GM23338 (cell line): ENCODE data around the gene MYO5A. TPM values are rescaled to one million over a fixed set of nuclear protein-coding genes. Genes with fewer than 3 reads are reported as not detected.

Source experiments
- POLR2AphosphoS5 ChIP-seq: IDR thresholded peaks from 2 replicates; pipeline ENCODE4 v1.6.1; 2016; ENCODE audit warnings: antibody characterized with exemption, low read depth
- ZNF114 ChIP-seq: fragments of 250-450 bp; sonication (Bioruptor Pico); IDR thresholded peaks from 2 replicates; pipeline ENCODE4 v1.5.0; 2020; ENCODE audit warnings: mild to moderate bottlenecking, moderate library complexity
- ZNF331 ChIP-seq: fragments of 250-450 bp; sonication (Bioruptor Pico); IDR thresholded peaks from 2 replicates; pipeline ENCODE4 v1.5.0; 2020; ENCODE audit warnings: low read depth, mild to moderate bottlenecking, moderate library complexity
- polyA plus RNA-seq: library from polyadenylated mRNA; unstranded; fragments of >200 nt; fragmentation: Nextera tagmentation; extraction: Ambion mirVana; gene quantifications from 2 replicates; pipeline ENCODE4 v1.2.1, GENCODE V29; 2016
- total RNA-seq: library from RNA; depleted of rRNA; stranded (reverse); fragments of >200 nt; shearing (Covaris generic); gene quantifications from 2 replicates; pipeline ENCODE4 v1.2.3, GENCODE V29; 2014
- TF ChIP-seq, protein P1 (sequence below): fragments of 250-450 bp; sonication (Bioruptor Pico); IDR thresholded peaks from 2 replicates; pipeline ENCODE4 v1.5.0; 2020; ENCODE audit warnings: mild to moderate bottlenecking, moderate library complexity
- TF ChIP-seq, protein P2 (sequence below): IDR thresholded peaks from one replicate; pipeline ENCODE4 v1.6.1; 2018; ENCODE audit warnings: antibody characterized with exemption; ENCODE audit not compliant: unreplicated experiment
- TF ChIP-seq, protein P3 (sequence below): IDR thresholded peaks from 2 replicates; pipeline ENCODE4 v1.6.1; 2016; ENCODE audit warnings: antibody characterized with exemption
- TF ChIP-seq, protein P4 (sequence below), 2 experiments: fragments of 200-600 bp in 1 of 2; sonication (generic) in 1 of 2; conservative IDR thresholded peaks; 2 replicates each; pipeline versions ENCODE4 v1.5.1 to v1.6.1; 2016 to 2017; ENCODE audit warnings: antibody characterized with exemption in 2 of 2, low read depth in 2 of 2, mild to moderate bottlenecking in 2 of 2, moderate library complexity in 1 of 2

The MYO5A gene
- total and polyA plus RNA-seq, 2 experiments from 2014 or later = 5.7 to 31.8 TPM

DNA sequence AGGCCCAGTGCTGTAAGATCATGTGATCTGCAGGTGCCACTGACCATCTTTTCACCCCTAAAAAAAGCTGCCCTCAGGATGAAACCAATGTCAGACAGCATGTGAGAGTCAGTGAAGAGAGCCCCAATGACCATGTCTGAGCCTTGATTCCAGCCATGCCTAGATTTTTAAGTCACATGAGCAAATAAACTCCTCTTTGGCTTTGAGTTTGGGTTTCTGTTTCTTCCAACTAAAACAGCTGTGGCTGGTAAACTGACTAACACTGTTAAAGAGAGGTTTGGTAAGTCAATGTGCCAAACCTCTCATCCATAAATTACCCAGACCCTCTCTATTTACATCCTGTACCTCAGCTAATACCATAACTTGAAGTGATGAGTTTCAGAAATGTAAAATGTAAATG is 8.3 kb downstream of the MYO5A start (continued):
- TF ChIP-seq, protein P1, sequence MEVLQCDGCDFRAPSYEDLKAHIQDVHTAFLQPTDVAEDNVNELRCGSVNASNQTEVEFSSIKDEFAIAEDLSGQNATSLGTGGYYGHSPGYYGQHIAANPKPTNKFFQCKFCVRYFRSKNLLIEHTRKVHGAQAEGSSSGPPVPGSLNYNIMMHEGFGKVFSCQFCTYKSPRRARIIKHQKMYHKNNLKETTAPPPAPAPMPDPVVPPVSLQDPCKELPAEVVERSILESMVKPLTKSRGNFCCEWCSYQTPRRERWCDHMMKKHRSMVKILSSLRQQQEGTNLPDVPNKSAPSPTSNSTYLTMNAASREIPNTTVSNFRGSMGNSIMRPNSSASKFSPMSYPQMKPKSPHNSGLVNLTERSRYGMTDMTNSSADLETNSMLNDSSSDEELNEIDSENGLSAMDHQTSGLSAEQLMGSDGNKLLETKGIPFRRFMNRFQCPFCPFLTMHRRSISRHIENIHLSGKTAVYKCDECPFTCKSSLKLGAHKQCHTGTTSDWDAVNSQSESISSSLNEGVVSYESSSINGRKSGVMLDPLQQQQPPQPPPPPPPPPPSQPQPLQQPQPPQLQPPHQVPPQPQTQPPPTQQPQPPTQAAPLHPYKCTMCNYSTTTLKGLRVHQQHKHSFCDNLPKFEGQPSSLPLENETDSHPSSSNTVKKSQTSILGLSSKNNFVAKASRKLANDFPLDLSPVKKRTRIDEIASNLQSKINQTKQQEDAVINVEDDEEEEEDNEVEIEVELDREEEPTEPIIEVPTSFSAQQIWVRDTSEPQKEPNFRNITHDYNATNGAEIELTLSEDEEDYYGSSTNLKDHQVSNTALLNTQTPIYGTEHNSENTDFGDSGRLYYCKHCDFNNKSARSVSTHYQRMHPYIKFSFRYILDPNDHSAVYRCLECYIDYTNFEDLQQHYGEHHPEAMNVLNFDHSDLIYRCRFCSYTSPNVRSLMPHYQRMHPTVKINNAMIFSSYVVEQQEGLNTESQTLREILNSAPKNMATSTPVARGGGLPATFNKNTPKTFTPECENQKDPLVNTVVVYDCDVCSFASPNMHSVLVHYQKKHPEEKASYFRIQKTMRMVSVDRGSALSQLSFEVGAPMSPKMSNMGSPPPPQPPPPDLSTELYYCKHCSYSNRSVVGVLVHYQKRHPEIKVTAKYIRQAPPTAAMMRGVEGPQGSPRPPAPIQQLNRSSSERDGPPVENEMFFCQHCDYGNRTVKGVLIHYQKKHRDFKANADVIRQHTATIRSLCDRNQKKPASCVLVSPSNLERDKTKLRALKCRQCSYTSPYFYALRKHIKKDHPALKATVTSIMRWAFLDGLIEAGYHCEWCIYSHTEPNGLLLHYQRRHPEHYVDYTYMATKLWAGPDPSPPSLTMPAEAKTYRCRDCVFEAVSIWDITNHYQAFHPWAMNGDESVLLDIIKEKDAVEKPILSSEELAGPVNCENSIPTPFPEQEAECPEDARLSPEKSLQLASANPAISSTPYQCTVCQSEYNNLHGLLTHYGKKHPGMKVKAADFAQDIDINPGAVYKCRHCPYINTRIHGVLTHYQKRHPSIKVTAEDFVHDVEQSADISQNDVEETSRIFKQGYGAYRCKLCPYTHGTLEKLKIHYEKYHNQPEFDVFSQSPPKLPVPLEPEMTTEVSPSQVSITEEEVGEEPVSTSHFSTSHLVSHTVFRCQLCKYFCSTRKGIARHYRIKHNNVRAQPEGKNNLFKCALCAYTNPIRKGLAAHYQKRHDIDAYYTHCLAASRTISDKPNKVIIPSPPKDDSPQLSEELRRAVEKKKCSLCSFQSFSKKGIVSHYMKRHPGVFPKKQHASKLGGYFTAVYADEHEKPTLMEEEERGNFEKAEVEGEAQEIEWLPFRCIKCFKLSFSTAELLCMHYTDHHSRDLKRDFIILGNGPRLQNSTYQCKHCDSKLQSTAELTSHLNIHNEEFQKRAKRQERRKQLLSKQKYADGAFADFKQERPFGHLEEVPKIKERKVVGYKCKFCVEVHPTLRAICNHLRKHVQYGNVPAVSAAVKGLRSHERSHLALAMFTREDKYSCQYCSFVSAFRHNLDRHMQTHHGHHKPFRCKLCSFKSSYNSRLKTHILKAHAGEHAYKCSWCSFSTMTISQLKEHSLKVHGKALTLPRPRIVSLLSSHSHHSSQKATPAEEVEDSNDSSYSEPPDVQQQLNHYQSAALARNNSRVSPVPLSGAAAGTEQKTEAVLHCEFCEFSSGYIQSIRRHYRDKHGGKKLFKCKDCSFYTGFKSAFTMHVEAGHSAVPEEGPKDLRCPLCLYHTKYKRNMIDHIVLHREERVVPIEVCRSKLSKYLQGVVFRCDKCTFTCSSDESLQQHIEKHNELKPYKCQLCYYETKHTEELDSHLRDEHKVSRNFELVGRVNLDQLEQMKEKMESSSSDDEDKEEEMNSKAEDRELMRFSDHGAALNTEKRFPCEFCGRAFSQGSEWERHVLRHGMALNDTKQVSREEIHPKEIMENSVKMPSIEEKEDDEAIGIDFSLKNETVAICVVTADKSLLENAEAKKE (CRISPR knock-in tag) = no peak
- TF ChIP-seq, protein P2, sequence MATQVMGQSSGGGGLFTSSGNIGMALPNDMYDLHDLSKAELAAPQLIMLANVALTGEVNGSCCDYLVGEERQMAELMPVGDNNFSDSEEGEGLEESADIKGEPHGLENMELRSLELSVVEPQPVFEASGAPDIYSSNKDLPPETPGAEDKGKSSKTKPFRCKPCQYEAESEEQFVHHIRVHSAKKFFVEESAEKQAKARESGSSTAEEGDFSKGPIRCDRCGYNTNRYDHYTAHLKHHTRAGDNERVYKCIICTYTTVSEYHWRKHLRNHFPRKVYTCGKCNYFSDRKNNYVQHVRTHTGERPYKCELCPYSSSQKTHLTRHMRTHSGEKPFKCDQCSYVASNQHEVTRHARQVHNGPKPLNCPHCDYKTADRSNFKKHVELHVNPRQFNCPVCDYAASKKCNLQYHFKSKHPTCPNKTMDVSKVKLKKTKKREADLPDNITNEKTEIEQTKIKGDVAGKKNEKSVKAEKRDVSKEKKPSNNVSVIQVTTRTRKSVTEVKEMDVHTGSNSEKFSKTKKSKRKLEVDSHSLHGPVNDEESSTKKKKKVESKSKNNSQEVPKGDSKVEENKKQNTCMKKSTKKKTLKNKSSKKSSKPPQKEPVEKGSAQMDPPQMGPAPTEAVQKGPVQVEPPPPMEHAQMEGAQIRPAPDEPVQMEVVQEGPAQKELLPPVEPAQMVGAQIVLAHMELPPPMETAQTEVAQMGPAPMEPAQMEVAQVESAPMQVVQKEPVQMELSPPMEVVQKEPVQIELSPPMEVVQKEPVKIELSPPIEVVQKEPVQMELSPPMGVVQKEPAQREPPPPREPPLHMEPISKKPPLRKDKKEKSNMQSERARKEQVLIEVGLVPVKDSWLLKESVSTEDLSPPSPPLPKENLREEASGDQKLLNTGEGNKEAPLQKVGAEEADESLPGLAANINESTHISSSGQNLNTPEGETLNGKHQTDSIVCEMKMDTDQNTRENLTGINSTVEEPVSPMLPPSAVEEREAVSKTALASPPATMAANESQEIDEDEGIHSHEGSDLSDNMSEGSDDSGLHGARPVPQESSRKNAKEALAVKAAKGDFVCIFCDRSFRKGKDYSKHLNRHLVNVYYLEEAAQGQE = no peak
- TF ChIP-seq, protein P3, sequence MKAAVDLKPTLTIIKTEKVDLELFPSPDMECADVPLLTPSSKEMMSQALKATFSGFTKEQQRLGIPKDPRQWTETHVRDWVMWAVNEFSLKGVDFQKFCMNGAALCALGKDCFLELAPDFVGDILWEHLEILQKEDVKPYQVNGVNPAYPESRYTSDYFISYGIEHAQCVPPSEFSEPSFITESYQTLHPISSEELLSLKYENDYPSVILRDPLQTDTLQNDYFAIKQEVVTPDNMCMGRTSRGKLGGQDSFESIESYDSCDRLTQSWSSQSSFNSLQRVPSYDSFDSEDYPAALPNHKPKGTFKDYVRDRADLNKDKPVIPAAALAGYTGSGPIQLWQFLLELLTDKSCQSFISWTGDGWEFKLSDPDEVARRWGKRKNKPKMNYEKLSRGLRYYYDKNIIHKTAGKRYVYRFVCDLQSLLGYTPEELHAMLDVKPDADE = no peak
- no peak for TF ChIP-seq ZNF114
- TF ChIP-seq POLR2AphosphoS5 = no peak
- TF ChIP-seq, protein P4, sequence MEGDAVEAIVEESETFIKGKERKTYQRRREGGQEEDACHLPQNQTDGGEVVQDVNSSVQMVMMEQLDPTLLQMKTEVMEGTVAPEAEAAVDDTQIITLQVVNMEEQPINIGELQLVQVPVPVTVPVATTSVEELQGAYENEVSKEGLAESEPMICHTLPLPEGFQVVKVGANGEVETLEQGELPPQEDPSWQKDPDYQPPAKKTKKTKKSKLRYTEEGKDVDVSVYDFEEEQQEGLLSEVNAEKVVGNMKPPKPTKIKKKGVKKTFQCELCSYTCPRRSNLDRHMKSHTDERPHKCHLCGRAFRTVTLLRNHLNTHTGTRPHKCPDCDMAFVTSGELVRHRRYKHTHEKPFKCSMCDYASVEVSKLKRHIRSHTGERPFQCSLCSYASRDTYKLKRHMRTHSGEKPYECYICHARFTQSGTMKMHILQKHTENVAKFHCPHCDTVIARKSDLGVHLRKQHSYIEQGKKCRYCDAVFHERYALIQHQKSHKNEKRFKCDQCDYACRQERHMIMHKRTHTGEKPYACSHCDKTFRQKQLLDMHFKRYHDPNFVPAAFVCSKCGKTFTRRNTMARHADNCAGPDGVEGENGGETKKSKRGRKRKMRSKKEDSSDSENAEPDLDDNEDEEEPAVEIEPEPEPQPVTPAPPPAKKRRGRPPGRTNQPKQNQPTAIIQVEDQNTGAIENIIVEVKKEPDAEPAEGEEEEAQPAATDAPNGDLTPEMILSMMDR (conservative IDR thresholded peaks at IDR 0.05; ENCODE audit: low read depth in 2 of 2) = no peak
- no peak for TF ChIP-seq ZNF331 (CRISPR knock-in tag)
